ENCODE measurements around the gene SMG6.

- TF ChIP-seq CTCF (IDR thresholded peaks at IDR 0.05) (peak in 9 of 12 donors; percentile 8 to 59 (median 30)), POLR2A (IDR thresholded peaks at IDR 0.05) (no peak)
These were observed 212.6 kb downstream of the SMG6 start for GRCh38 chr17:2090804-2091534.

Measured in heart left ventricle (tissue), 13 donors.